K562 (cell line): ENCODE measurements around the gene MON2. TPM values are rescaled to one million over a fixed set of nuclear protein-coding genes. Genes with fewer than 3 reads are reported as not detected.

Source experiments
- CHD4 ChIP-seq: fragments of 200-600 bp; sonication (generic); IDR thresholded peaks from 3 replicates; pipeline ENCODE4 v1.6.1; 2012; ENCODE audit warnings: low read depth, mild to moderate bottlenecking, mixed read lengths, low read length, inconsistent platforms; ENCODE audit not compliant: insufficient read depth, insufficient replicate concordance, poor library complexity, severe bottlenecking
- HMGXB4 ChIP-seq: sonication (generic); formaldehyde crosslinking; IDR thresholded peaks from 2 replicates; pipeline ENCODE4 v1.8.1; 2023; ENCODE audit warnings: mild to moderate bottlenecking, missing genetic modification reagents
- NONO ChIP-seq, 2 experiments: fragments of 200-400 bp in 1 of 2; fragments of 450-650 bp in 1 of 2; formaldehyde crosslinking in 1 of 2; IDR thresholded peaks; 2 replicates each; pipeline ENCODE4 v1.6.1; 2017; ENCODE audit warnings: low read depth in 2 of 2, mild to moderate bottlenecking in 2 of 2, moderate library complexity in 2 of 2, low read length in 1 of 2
- POLR2B ChIP-seq: fragments of 450-650 bp; IDR thresholded peaks from 2 replicates; pipeline ENCODE4 v1.6.1; 2018; ENCODE audit warnings: low read depth; ENCODE audit not compliant: partially characterized antibody
- PYGO2 ChIP-seq: fragments of 450-650 bp; IDR thresholded peaks from 2 replicates; pipeline ENCODE4 v1.6.1; 2016; ENCODE audit warnings: mild to moderate bottlenecking, missing genetic modification characterization, moderate library complexity, missing compliant biosample characterization
- RAD21 ChIP-seq, 2 experiments: fragments of 250-450 bp in 1 of 2; fragments of 450-650 bp in 1 of 2; sonication (Bioruptor Pico) in 1 of 2; formaldehyde crosslinking in 1 of 2; IDR thresholded peaks in 1 of 2; conservative IDR thresholded peaks in 1 of 2; 2 replicates each; pipeline versions ENCODE4 v1.4.0 to v1.8.0; 2020 to 2022; ENCODE audit warnings: mild to moderate bottlenecking in 2 of 2, moderate library complexity in 1 of 2
- TEAD1 ChIP-seq, 2 experiments: fragments of 450-650 bp in 1 of 2; sonication (generic) in 1 of 2; formaldehyde crosslinking; IDR thresholded peaks; 2 replicates each; pipeline versions ENCODE4 v1.4.0 to v1.8.0; 2020 to 2022; ENCODE audit warnings: mild to moderate bottlenecking in 2 of 2, missing genetic modification reagents in 1 of 2
- THRA ChIP-seq: fragments of 450-650 bp; IDR thresholded peaks from 2 replicates; pipeline ENCODE4 v1.6.1; 2017; ENCODE audit warnings: mild to moderate bottlenecking, moderate library complexity
- ZNF143 ChIP-seq: sonication (generic); formaldehyde crosslinking; IDR thresholded peaks from 2 replicates; pipeline ENCODE4 v1.9.0; 2022; ENCODE audit warnings: mild to moderate bottlenecking, missing genetic modification reagents
- ZNF165 ChIP-seq: fragments of 250-450 bp; sonication (Bioruptor Pico); IDR thresholded peaks from 2 replicates; pipeline ENCODE4 v1.4.0; 2020; ENCODE audit warnings: borderline replicate concordance
- ZNF175 ChIP-seq: fragments of 200-800 bp; sonication (Bioruptor generic); IDR thresholded peaks from 2 replicates; pipeline ENCODE4 v1.6.1; 2016; ENCODE audit warnings: low read depth, mild to moderate bottlenecking, missing genetic modification characterization, missing compliant biosample characterization
- ZNF184 ChIP-seq: sonication (generic); formaldehyde crosslinking; IDR thresholded peaks from 2 replicates; pipeline ENCODE4 v1.5.0; 2020; ENCODE audit warnings: missing genetic modification reagents
- ZSCAN32 ChIP-seq: fragments of 450-650 bp; formaldehyde crosslinking; IDR thresholded peaks from 2 replicates; pipeline ENCODE4 v1.4.0; 2020; ENCODE audit warnings: mild to moderate bottlenecking, moderate library complexity
- polyA plus RNA-seq, 8 experiments: library from polyadenylated mRNA; depleted of rRNA in 4 of 8; stranded (reverse) in 5 of 8; unstranded in 3 of 8; fragments of >200 nt; fragmentation: Nextera tagmentation in 2 of 8; fragmentation: Illumina TruSeq in 1 of 8; extraction: Ambion mirVana in 2 of 8; extraction: Trizol in 1 of 8; gene quantifications; 2 replicates each; pipeline versions ENCODE4 v1.2.1 to v1.2.3, GENCODE V29; 2011 to 2014; ENCODE audit warnings: inconsistent platforms in 1 of 8, missing spikeins in 1 of 8
- total RNA-seq, 7 experiments: library from RNA; depleted of rRNA in 6 of 7; stranded (reverse); fragments of >200 nt in 6 of 7; fragmentation: Illumina TruSeq in 2 of 7; extraction: Trizol in 2 of 7; gene quantifications; 2 replicates each; pipeline versions ENCODE4 v1.2.1 to v1.2.3, GENCODE V29; 2011 to 2021; ENCODE audit warnings: low replicate concordance in 1 of 7
- TF ChIP-seq, protein P1 (sequence below): sonication (generic); formaldehyde crosslinking; IDR thresholded peaks from 2 replicates; pipeline ENCODE4 v1.8.0; 2023; ENCODE audit warnings: missing genetic modification reagents, mild to moderate bottlenecking, borderline replicate concordance
- TF ChIP-seq, protein P2 (sequence below), 2 experiments: fragments of 450-650 bp in 1 of 2; sonication (generic) in 1 of 2; formaldehyde crosslinking in 1 of 2; IDR thresholded peaks in 1 of 2; conservative IDR thresholded peaks in 1 of 2; 2 replicates each; pipeline versions ENCODE4 v1.6.1 to v1.8.1; 2016 to 2023; ENCODE audit warnings: mild to moderate bottlenecking in 2 of 2, moderate library complexity in 2 of 2, inconsistent platforms in 1 of 2, missing genetic modification reagents in 1 of 2

The MON2 gene
- total and polyA plus RNA-seq, 9 of the 15 experiments (the other 6 are each of a cell fraction or from before 2014, with no cell fraction given), result 3.6 to 31.6 (median 16.8) TPM

DNA sequence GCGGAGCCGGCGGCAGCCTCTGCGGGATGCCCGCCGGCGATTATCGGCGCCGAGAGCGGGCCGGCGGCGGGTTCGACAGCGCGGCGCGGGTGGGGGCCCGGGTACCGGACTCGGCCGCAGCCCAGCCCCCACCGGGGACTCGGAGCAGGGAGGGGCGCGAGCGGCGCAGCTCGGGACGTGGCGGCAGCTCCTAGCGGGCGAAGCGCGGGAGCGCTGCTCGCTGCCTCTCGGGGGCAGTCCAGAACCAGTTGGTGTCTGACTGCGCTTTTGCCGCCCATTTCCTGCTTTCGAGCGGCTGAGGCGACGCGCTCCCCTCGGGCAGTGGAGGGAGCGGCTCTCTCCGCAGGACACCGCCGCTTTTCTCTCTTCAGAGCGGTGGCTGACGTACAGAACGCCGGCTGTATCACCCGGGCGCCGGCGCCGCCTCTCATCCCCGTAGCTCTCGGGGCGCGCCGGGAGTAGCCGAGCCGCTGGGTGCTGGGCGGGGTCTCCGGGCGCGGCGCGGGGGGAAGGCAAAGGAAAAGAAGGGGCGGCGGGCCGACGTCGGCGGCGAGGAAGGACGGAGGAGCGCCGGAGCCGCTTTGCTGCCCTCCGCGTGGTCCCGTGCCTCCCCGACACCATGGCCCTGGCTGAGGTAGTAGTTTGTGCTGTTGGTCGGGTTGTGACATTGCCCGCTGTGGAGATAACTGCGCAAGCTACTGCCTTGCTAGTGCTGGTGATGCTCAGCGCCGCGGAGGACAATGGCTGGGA is 136.6 kb downstream of the MON2 start (continued):
- TF ChIP-seq, protein P1, sequence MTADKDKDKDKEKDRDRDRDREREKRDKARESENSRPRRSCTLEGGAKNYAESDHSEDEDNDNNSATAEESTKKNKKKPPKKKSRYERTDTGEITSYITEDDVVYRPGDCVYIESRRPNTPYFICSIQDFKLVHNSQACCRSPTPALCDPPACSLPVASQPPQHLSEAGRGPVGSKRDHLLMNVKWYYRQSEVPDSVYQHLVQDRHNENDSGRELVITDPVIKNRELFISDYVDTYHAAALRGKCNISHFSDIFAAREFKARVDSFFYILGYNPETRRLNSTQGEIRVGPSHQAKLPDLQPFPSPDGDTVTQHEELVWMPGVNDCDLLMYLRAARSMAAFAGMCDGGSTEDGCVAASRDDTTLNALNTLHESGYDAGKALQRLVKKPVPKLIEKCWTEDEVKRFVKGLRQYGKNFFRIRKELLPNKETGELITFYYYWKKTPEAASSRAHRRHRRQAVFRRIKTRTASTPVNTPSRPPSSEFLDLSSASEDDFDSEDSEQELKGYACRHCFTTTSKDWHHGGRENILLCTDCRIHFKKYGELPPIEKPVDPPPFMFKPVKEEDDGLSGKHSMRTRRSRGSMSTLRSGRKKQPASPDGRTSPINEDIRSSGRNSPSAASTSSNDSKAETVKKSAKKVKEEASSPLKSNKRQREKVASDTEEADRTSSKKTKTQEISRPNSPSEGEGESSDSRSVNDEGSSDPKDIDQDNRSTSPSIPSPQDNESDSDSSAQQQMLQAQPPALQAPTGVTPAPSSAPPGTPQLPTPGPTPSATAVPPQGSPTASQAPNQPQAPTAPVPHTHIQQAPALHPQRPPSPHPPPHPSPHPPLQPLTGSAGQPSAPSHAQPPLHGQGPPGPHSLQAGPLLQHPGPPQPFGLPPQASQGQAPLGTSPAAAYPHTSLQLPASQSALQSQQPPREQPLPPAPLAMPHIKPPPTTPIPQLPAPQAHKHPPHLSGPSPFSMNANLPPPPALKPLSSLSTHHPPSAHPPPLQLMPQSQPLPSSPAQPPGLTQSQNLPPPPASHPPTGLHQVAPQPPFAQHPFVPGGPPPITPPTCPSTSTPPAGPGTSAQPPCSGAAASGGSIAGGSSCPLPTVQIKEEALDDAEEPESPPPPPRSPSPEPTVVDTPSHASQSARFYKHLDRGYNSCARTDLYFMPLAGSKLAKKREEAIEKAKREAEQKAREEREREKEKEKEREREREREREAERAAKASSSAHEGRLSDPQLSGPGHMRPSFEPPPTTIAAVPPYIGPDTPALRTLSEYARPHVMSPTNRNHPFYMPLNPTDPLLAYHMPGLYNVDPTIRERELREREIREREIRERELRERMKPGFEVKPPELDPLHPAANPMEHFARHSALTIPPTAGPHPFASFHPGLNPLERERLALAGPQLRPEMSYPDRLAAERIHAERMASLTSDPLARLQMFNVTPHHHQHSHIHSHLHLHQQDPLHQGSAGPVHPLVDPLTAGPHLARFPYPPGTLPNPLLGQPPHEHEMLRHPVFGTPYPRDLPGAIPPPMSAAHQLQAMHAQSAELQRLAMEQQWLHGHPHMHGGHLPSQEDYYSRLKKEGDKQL (CRISPR knock-in tag), result 0 out of 2 replicates have a peak, but pooled peaks have one; percentile 10
- TF ChIP-seq HMGXB4 (CRISPR knock-in tag), result 0 out of 2 replicates have a peak, but pooled peaks have one; percentile 35
- no peak for TF ChIP-seq THRA
- TF ChIP-seq ZNF175 (CRISPR knock-in tag), result no peak
- TF ChIP-seq ZSCAN32 (CRISPR knock-in tag), result peak; percentile 35; the same call in 1 of the 2 replicates
- TF ChIP-seq POLR2B, result peak; percentile 39
- TF ChIP-seq, protein P2, sequence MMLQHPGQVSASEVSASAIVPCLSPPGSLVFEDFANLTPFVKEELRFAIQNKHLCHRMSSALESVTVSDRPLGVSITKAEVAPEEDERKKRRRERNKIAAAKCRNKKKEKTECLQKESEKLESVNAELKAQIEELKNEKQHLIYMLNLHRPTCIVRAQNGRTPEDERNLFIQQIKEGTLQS (IDR thresholded peaks at IDR 0.05), result no peak
- TF ChIP-seq, protein P2 (CRISPR knock-in tag; conservative IDR thresholded peaks at IDR 0.05), result 0 out of 2 replicates have a peak, but pooled peaks have one; percentile 13
- no peak for TF ChIP-seq ZNF184 (CRISPR knock-in tag)
- no peak for TF ChIP-seq CHD4
- peak; percentile 53 to 60 for TF ChIP-seq RAD21 (CRISPR knock-in tag; conservative IDR thresholded peaks at IDR 0.05 in 1 of 2, IDR thresholded peaks at IDR 0.05 in 1 of 2)
- TF ChIP-seq ZNF165 (CRISPR knock-in tag), result no peak
- TF ChIP-seq TEAD1 (CRISPR knock-in tag; IDR thresholded peaks at IDR 0.05), result peak in 1 of 2 experiments; percentile 67; a peak in 1 of 4 replicates
- peak; percentile 64 to 71; a peak in 3 of 4 replicates for TF ChIP-seq NONO (IDR thresholded peaks at IDR 0.05; ENCODE audit: low read depth in 2 of 2, low read length in 1 of 2)
- no peak for TF ChIP-seq ZNF143 (CRISPR knock-in tag)
- TF ChIP-seq PYGO2 (tag), result no peak
